GM18867 (cell line): Measurements from ENCODE around the gene SMOC2.

Experiments
- ATAC-seq: cut with Tn5 transposase; IDR thresholded peaks from one replicate; pipeline ENCODE4 v1.9.1; 2021; ENCODE audit warnings: mild to moderate bottlenecking, moderate library complexity; ENCODE audit not compliant: unreplicated experiment

The SMOC2 gene

GRCh38 chr6:168441434-168442391 lies 729 bp downstream of the SMOC2 start:
- no peak for ATAC-seq

GRCh38 chr6:168442646-168443045 lies 1.7 kb downstream of the SMOC2 start:
- no peak for ATAC-seq

GRCh38 chr6:168447282-168447681 lies 6.3 kb downstream of the SMOC2 start:
- no peak for ATAC-seq

- no peak for ATAC-seq
Observed at GRCh38 chr6:168447700-168448099, 6.7 kb downstream of the SMOC2 start.

GRCh38 chr6:168448243-168448855 lies 7.4 kb downstream of the SMOC2 start:
- no peak for ATAC-seq

GRCh38 chr6:168450917-168451316 lies 9.9 kb downstream of the SMOC2 start:
- no peak for ATAC-seq

GRCh38 chr6:168451805-168452517 lies 11.0 kb downstream of the SMOC2 start:
- ATAC-seq = no peak

GRCh38 chr6:168452685-168453377 lies 11.8 kb downstream of the SMOC2 start:
- no peak for ATAC-seq

- ATAC-seq = no peak
Observed at GRCh38 chr6:168455847-168456530, 15.0 kb downstream of the SMOC2 start.

GRCh38 chr6:168456907-168457652 lies 16.1 kb downstream of the SMOC2 start:
- no peak for ATAC-seq

- ATAC-seq = no peak
Observed at GRCh38 chr6:168457653-168457934, 16.6 kb downstream of the SMOC2 start.

- no peak for ATAC-seq
Observed at GRCh38 chr6:168458101-168458500, 17.1 kb downstream of the SMOC2 start.

GRCh38 chr6:168459572-168459971 lies 18.6 kb downstream of the SMOC2 start:
- no peak for ATAC-seq

GRCh38 chr6:168462289-168462853 lies 21.4 kb downstream of the SMOC2 start:
- ATAC-seq = no peak

GRCh38 chr6:168464546-168464945 lies 23.6 kb downstream of the SMOC2 start:
- ATAC-seq = no peak

- no peak for ATAC-seq
Observed at GRCh38 chr6:168468045-168468444, 27.1 kb downstream of the SMOC2 start.

GRCh38 chr6:168469521-168469920 lies 28.5 kb downstream of the SMOC2 start:
- ATAC-seq = no peak

GRCh38 chr6:168469926-168470325 lies 28.9 kb downstream of the SMOC2 start:
- no peak for ATAC-seq

GRCh38 chr6:168472363-168472762 lies 31.4 kb downstream of the SMOC2 start:
- ATAC-seq = no peak

- no peak for ATAC-seq
Observed at GRCh38 chr6:168473197-168473596, 32.2 kb downstream of the SMOC2 start.
